Neural cell (in vitro differentiated cells): Measurements from ENCODE around the gene PPFIA1. TPM values are rescaled to one million over a fixed set of nuclear protein-coding genes. Genes with fewer than 3 reads are reported as not detected.

Experiments
- H2AFZ ChIP-seq: fragments of 200-600, 300-800 bp; sonication (generic), shearing (Covaris generic); 2 replicates; pipeline ENCODE4 v1.6.0; 2014; ENCODE audit warnings: low read depth, mild to moderate bottlenecking, antibody characterized with exemption, low read length, moderate library complexity
- H3F3A ChIP-seq: fragments of 200-600 bp; shearing (Covaris generic); 2 replicates; pipeline ENCODE4 v1.6.1; 2016; ENCODE audit warnings: mild to moderate bottlenecking, moderate library complexity, mixed read lengths, antibody characterized with exemption, low read length; ENCODE audit not compliant: insufficient read depth, poor library complexity, severe bottlenecking
- H3K27ac ChIP-seq: fragments of 200-600, 300-800 bp; sonication (generic), shearing (Covaris generic); 2 replicates; pipeline ENCODE4 v1.5.1; 2014; ENCODE audit warnings: mild to moderate bottlenecking, low read length, moderate library complexity
- H3K27me3 ChIP-seq: fragments of 300-800, 200-600 bp; sonication (generic), shearing (Covaris generic); 2 replicates; pipeline ENCODE4 v1.6.0; 2014; ENCODE audit warnings: mild to moderate bottlenecking, low read depth, low read length, moderate library complexity; ENCODE audit not compliant: insufficient read depth
- H3K36me3 ChIP-seq: fragments of 300-800, 200-600 bp; sonication (generic), shearing (Covaris generic); 2 replicates; pipeline ENCODE4 v1.5.1; 2014; ENCODE audit warnings: mild to moderate bottlenecking, antibody characterized with exemption, low read length, moderate library complexity; ENCODE audit not compliant: insufficient read depth
- H3K4me2 ChIP-seq: fragments of 300-800, 200-600 bp; sonication (generic), shearing (Covaris generic); 2 replicates; pipeline ENCODE4 v1.6.0; 2014; ENCODE audit warnings: mild to moderate bottlenecking, low read length
- H3K4me3 ChIP-seq: fragments of 300-800, 200-600 bp; sonication (generic), shearing (Covaris generic); 2 replicates; pipeline ENCODE4 v1.5.1; 2014; ENCODE audit warnings: mild to moderate bottlenecking, low read length, moderate library complexity
- H3K79me2 ChIP-seq: fragments of 200-600 bp; shearing (Covaris generic); replicated peaks from 2 replicates; pipeline ENCODE4 v1.6.0; 2014; ENCODE audit warnings: mild to moderate bottlenecking, low read length, moderate library complexity; ENCODE audit not compliant: insufficient read depth
- H3K9ac ChIP-seq: fragments of 300-800, 200-600 bp; sonication (generic), shearing (Covaris generic); 2 replicates; pipeline ENCODE4 v1.6.1; 2016; ENCODE audit warnings: mild to moderate bottlenecking, low read length, mixed read lengths
- H3K9me2 ChIP-seq: fragments of 200-600 bp; shearing (Covaris generic); 2 replicates; pipeline ENCODE4 v1.6.1; 2016; ENCODE audit warnings: mild to moderate bottlenecking, low read length, mixed read lengths; ENCODE audit not compliant: insufficient read depth
- H3K9me3 ChIP-seq: fragments of 200-600, 300-800 bp; sonication (generic), shearing (Covaris generic); 2 replicates; pipeline ENCODE4 v1.6.1; 2016; ENCODE audit warnings: mild to moderate bottlenecking, mixed run types, low read length, moderate library complexity, mixed read lengths
- H4K20me1 ChIP-seq: fragments of 200-600 bp; shearing (Covaris generic); 2 replicates; pipeline ENCODE4 v1.6.1; 2016; ENCODE audit warnings: mild to moderate bottlenecking, mixed run types; ENCODE audit not compliant: insufficient read depth
- CTCF ChIP-seq: fragments of 450-650 bp; IDR thresholded peaks from 2 replicates; pipeline ENCODE4 v1.5.1; 2014; ENCODE audit warnings: antibody characterized with exemption, mild to moderate bottlenecking, moderate library complexity; ENCODE audit not compliant: poor library complexity, severe bottlenecking
- EP300 ChIP-seq: fragments of 450-650 bp; conservative IDR thresholded peaks from 2 replicates; pipeline ENCODE4 v1.6.1; 2014; ENCODE audit warnings: antibody characterized with exemption, mild to moderate bottlenecking, moderate library complexity; ENCODE audit not compliant: poor library complexity, severe bottlenecking
- EZH2 ChIP-seq: fragments of 200-600, 300-800 bp; shearing (Covaris generic), sonication (generic); IDR thresholded peaks from 2 replicates; pipeline ENCODE4 v1.6.1; 2014; ENCODE audit warnings: antibody characterized with exemption, low read length, borderline replicate concordance, mild to moderate bottlenecking; ENCODE audit not compliant: insufficient read depth, poor library complexity, severe bottlenecking
- MXI1 ChIP-seq: fragments of 450-650 bp; conservative IDR thresholded peaks from 2 replicates; pipeline ENCODE4 v1.6.1; 2014; ENCODE audit warnings: antibody characterized with exemption, mild to moderate bottlenecking; ENCODE audit not compliant: poor library complexity, severe bottlenecking
- POLR2AphosphoS5 ChIP-seq: IDR thresholded peaks from 2 replicates; pipeline ENCODE4 v1.6.1; 2012
- RAD21 ChIP-seq: fragments of 450-650 bp; conservative IDR thresholded peaks from 2 replicates; pipeline ENCODE4 v1.6.1; 2014; ENCODE audit warnings: antibody characterized with exemption, mild to moderate bottlenecking, moderate library complexity
- REST ChIP-seq: IDR thresholded peaks from 2 replicates; pipeline ENCODE4 v1.6.1; 2012; ENCODE audit warnings: borderline replicate concordance
- SMC3 ChIP-seq: fragments of 450-650 bp; conservative IDR thresholded peaks from 2 replicates; pipeline ENCODE4 v1.6.1; 2014; ENCODE audit warnings: antibody characterized with exemption, mild to moderate bottlenecking, moderate library complexity; ENCODE audit not compliant: poor library complexity
- TAF1 ChIP-seq: IDR thresholded peaks from 2 replicates; pipeline ENCODE4 v1.6.1; 2012; ENCODE audit warnings: low read depth
- polyA plus RNA-seq: library from polyadenylated mRNA; depleted of rRNA; stranded (reverse); fragments of >200 nt; gene quantifications from 2 replicates; pipeline ENCODE4 v1.2.3, GENCODE V29; 2014

The PPFIA1 gene
- polyA plus RNA-seq, 1 donor from 2014 or later = 48.9 TPM

GRCh38 chr11:70233962-70234361, 36.5 kb upstream of the PPFIA1 start:
- Histone ChIP-seq H3K4me3 (no peak overlapping the region), H3K36me3 (no peaks in the 10 kb centered on the region), H3K27ac (no peak overlapping the region), H3K9me2 (no peaks in the 10 kb centered on the region), H4K20me1 (no peaks in the 10 kb centered on the region), H3K79me2 (no peaks in the 10 kb centered on the region), H3K9ac (no peak overlapping the region), H3K9me3 (no peaks in the 10 kb centered on the region), H3K27me3 (no peaks in the 10 kb centered on the region), H3F3A (no peaks in the 10 kb centered on the region), H2AFZ (no peak overlapping the region), H3K4me2 (no peak overlapping the region)
- TF ChIP-seq RAD21 (no peak), CTCF (no peak), EZH2 (no peak), TAF1 (no peak), MXI1 (no peak), REST (no peak), POLR2AphosphoS5 (no peak), SMC3 (no peak)

- no peaks in the 10 kb centered on the region for H3K79me2 ChIP-seq
- no peak overlapping the region for H2AFZ ChIP-seq
- no peak overlapping the region for H3K27ac ChIP-seq
- H3K4me2 ChIP-seq = no peak overlapping the region
- no peak overlapping the region for H3K4me3 ChIP-seq
- H3K9me3 ChIP-seq = no peaks in the 10 kb centered on the region
- no peak overlapping the region for H3K9ac ChIP-seq
- no peaks in the 10 kb centered on the region for H3K9me2 ChIP-seq
- no peaks in the 10 kb centered on the region for H3F3A ChIP-seq
- no peaks in the 10 kb centered on the region for H4K20me1 ChIP-seq
- no peaks in the 10 kb centered on the region for H3K27me3 ChIP-seq
- no peak for TF ChIP-seq EZH2
- TF ChIP-seq SMC3 = no peak
- no peak for TF ChIP-seq CTCF
- no peak for TF ChIP-seq EP300
- no peak for TF ChIP-seq TAF1
- no peak for TF ChIP-seq REST
- no peak for TF ChIP-seq MXI1
- no peak for TF ChIP-seq POLR2AphosphoS5
- no peak for TF ChIP-seq RAD21
- no peaks in the 10 kb centered on the region for H3K36me3 ChIP-seq
Observed at GRCh38 chr11:70240337-70240736, 30.2 kb upstream of the PPFIA1 start.
